ENCODE data around the gene SNRPB. TPM values are rescaled to one million over a fixed set of nuclear protein-coding genes. Genes with fewer than 3 reads are reported as not detected.

The SNRPB gene
- total and polyA plus RNA-seq, 2 of the 13 experiments (the other 11 are each of a cell fraction or from before 2014, with no cell fraction given) = 473 to 844 TPM

- peak; percentile 86 for TF ChIP-seq ZNF232 (CRISPR knock-in tag; IDR thresholded peaks at IDR 0.05; ENCODE audit: borderline replicate concordance)
- peak; percentile 84 for TF ChIP-seq ZNF883 (CRISPR knock-in tag; IDR thresholded peaks at IDR 0.05; ENCODE audit: not compliant biosample characterization)
- TF ChIP-seq SIX1 (CRISPR knock-in tag; IDR thresholded peaks at IDR 0.05; ENCODE audit: borderline replicate concordance) = peak; percentile 19; the same call in 1 of the 2 replicates
- peak; percentile 94 for TF ChIP-seq HOMEZ (CRISPR knock-in tag; IDR thresholded peaks at IDR 0.05; ENCODE audit: low read depth)
- TF ChIP-seq SRY (CRISPR knock-in tag; IDR thresholded peaks at IDR 0.05) = no peak
- TF ChIP-seq GABPA (IDR thresholded peaks at IDR 0.05; ENCODE audit: low read depth, low read length) = no peak
- peak; percentile 84 for TF ChIP-seq GABPA (CRISPR knock-in tag; IDR thresholded peaks at IDR 0.05; ENCODE audit: low read depth)
- TF ChIP-seq RBM22 (optimal IDR thresholded peaks at IDR 0.05; ENCODE audit: low read length) = no peak
- TF ChIP-seq ZNF768 (CRISPR knock-in tag; IDR thresholded peaks at IDR 0.05) = peak; percentile 58
- peak; percentile 100 for TF ChIP-seq FOXK1 (CRISPR knock-in tag; IDR thresholded peaks at IDR 0.05; ENCODE audit: borderline replicate concordance, low read depth)
- TF ChIP-seq SUZ12 (IDR thresholded peaks at IDR 0.05; ENCODE audit: low read depth, low read length) = no peak
- 0 out of 2 replicates have a peak, but pooled peaks have one; percentile 11 for TF ChIP-seq SP140L (CRISPR knock-in tag; IDR thresholded peaks at IDR 0.05; ENCODE audit: borderline replicate concordance)
- TF ChIP-seq TFDP2 (CRISPR knock-in tag; IDR thresholded peaks at IDR 0.05) = peak; percentile 71
- peak; percentile 91; the same call in 1 of the 2 replicates for TF ChIP-seq ZNF230 (CRISPR knock-in tag; IDR thresholded peaks at IDR 0.05)
- 0 out of 2 replicates have a peak, but pooled peaks have one; percentile 65 for TF ChIP-seq IRX3 (CRISPR knock-in tag; IDR thresholded peaks at IDR 0.05; ENCODE audit: borderline replicate concordance, low read depth)
- TF ChIP-seq CREB3 (CRISPR knock-in tag; IDR thresholded peaks at IDR 0.05) = 0 out of 2 replicates have a peak, but pooled peaks have one; percentile 59
- TF ChIP-seq ATAD3A (CRISPR knock-in tag; IDR thresholded peaks at IDR 0.05) = peak; percentile 56; the same call in 1 of the 2 replicates
- no peak; the same call in 1 of the 2 replicates for TF ChIP-seq NRL (CRISPR knock-in tag; IDR thresholded peaks at IDR 0.05; ENCODE audit: borderline replicate concordance)
- TF ChIP-seq THAP7 (CRISPR knock-in tag; IDR thresholded peaks at IDR 0.05) = peak; percentile 67; the same call in 1 of the 2 replicates
- peak; percentile 95 for TF ChIP-seq ARID5B (CRISPR knock-in tag; IDR thresholded peaks at IDR 0.05)
These were observed 5.5 kb upstream of the SNRPB start (continued) for GRCh38 chr20:2475850-2476741.
